Keratinocyte (primary cell): ENCODE results near the gene CSF3R.

Source experiments
- EZH2 ChIP-seq: IDR thresholded peaks from one replicate; pipeline ENCODE4 v1.6.1; 2012; ENCODE audit warnings: inconsistent platforms, mild to moderate bottlenecking, low read length, moderate library complexity
- TF ChIP-seq, protein P1 (sequence below), 3 experiments: IDR thresholded peaks in 1 of 3; conservative IDR thresholded peaks in 1 of 3; optimal IDR thresholded peaks in 1 of 3; 2 replicates in 2 of 3; 3 replicates in 1 of 3; pipeline versions ENCODE3 to v1.5.1; 2011; ENCODE audit warnings: low read length in 3 of 3, mild to moderate bottlenecking in 3 of 3, moderate library complexity in 2 of 3, control low read depth in 1 of 3, inconsistent platforms in 1 of 3; ENCODE audit not compliant: insufficient read depth in 2 of 3; ENCODE audit errors: extremely low read depth in 1 of 3

DNA sequence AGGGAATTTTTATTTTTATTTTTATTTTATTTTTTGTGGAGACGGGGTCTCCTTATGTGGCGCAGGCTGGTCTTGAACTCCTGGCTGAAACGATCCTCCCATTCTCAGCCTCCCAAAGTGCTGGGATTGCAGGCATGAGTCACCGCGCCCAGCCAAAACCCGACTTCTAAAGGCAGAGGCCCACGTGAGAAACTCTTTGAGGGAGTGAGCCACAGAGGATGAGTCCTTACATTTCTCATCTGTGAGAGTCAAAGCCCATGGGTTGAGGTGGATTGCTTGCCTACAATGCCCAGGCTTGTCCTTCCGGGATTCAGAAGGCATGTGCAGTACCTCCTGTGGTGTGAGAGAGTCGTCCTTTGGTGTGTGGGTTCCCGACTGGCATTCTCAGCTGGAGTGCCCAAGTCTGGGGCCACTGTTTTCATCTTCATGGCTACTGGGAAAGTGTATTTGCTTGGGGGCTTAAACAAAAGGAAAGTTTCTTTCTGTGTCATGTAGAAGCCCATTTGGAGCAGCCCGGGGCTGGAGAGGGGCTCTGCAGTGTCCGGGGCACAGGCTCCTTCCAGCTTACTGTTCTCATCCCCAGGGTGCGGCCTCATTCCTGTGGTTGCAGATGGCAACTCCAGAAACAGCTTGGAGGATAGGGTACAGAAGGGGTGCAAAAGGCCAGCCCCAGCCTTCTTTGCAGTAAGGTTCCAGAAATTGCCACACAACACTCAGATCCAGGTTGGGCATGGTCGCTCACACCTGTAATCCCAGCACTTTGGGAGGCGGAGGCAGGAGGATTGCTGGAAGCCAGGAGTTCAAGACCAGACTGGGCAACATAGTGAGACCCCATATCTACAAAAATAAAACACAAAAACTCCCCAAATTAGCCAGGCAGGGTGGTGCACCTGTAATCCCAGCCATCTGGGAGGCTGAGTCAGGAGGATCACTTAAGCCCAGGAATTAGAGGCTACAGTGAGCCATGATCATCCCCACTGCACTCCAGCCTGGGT, 29.4 kb upstream of the CSF3R start:
- TF ChIP-seq, protein P1, sequence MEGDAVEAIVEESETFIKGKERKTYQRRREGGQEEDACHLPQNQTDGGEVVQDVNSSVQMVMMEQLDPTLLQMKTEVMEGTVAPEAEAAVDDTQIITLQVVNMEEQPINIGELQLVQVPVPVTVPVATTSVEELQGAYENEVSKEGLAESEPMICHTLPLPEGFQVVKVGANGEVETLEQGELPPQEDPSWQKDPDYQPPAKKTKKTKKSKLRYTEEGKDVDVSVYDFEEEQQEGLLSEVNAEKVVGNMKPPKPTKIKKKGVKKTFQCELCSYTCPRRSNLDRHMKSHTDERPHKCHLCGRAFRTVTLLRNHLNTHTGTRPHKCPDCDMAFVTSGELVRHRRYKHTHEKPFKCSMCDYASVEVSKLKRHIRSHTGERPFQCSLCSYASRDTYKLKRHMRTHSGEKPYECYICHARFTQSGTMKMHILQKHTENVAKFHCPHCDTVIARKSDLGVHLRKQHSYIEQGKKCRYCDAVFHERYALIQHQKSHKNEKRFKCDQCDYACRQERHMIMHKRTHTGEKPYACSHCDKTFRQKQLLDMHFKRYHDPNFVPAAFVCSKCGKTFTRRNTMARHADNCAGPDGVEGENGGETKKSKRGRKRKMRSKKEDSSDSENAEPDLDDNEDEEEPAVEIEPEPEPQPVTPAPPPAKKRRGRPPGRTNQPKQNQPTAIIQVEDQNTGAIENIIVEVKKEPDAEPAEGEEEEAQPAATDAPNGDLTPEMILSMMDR (optimal IDR thresholded peaks at IDR 0.05 in 1 of 3, IDR thresholded peaks at IDR 0.05 in 1 of 3, conservative IDR thresholded peaks at IDR 0.05 in 1 of 3; ENCODE audit: extremely low read depth in 1 of 3, insufficient read depth in 2 of 3, low read length in 3 of 3): no peak
- no peak for TF ChIP-seq EZH2
